Neural progenitor cell (in vitro differentiated cells): Measurements from ENCODE around the gene TRABD2A.

Experiments used
- EZH2 ChIP-seq: fragments of 200-600 bp; sonication (generic); IDR thresholded peaks from 2 replicates; pipeline ENCODE4 v1.6.1; 2017; ENCODE audit warnings: antibody characterized with exemption, mild to moderate bottlenecking, moderate library complexity
- EZH2phosphoT487 ChIP-seq: fragments of 200-600 bp; sonication (generic); IDR thresholded peaks from 2 replicates; pipeline ENCODE4 v1.6.1; 2017; ENCODE audit warnings: antibody characterized with exemption
- TF ChIP-seq, protein P1 (sequence below): fragments of 200-600 bp; sonication (generic); IDR thresholded peaks from 2 replicates; pipeline ENCODE4 v1.5.1; 2017; ENCODE audit warnings: antibody characterized with exemption, mild to moderate bottlenecking

DNA sequence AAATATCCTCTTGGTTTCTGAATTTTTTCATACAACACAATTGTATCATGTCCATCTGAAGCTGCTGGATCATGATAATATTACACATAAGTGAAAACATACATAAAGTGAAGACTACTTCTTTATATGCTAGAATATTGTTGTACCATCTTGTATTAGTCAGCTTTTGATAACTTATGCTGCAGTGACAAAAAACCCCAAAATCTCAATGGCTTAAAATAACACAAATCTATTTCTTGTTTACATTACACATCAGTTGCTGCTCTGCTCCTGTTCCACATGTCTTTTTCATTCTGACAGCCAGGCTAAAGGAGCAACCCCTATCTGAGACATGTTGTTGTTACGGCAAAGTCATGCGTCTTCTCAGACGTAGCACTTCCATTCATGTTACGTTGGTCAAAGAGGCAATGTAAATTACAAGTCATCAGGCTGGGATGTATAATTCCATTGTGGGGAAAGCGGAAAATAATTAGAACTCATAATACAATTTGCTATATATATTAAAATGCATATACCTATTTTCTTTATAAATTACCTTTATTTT lies 30.3 kb upstream of the TRABD2A start:
- TF ChIP-seq, protein P1, sequence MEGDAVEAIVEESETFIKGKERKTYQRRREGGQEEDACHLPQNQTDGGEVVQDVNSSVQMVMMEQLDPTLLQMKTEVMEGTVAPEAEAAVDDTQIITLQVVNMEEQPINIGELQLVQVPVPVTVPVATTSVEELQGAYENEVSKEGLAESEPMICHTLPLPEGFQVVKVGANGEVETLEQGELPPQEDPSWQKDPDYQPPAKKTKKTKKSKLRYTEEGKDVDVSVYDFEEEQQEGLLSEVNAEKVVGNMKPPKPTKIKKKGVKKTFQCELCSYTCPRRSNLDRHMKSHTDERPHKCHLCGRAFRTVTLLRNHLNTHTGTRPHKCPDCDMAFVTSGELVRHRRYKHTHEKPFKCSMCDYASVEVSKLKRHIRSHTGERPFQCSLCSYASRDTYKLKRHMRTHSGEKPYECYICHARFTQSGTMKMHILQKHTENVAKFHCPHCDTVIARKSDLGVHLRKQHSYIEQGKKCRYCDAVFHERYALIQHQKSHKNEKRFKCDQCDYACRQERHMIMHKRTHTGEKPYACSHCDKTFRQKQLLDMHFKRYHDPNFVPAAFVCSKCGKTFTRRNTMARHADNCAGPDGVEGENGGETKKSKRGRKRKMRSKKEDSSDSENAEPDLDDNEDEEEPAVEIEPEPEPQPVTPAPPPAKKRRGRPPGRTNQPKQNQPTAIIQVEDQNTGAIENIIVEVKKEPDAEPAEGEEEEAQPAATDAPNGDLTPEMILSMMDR: no peak
- TF ChIP-seq EZH2phosphoT487 (no peak), EZH2 (no peak)
